AG04450 (cell line): ENCODE measurements around the gene RNF38. TPM values are rescaled to one million over a fixed set of nuclear protein-coding genes. Genes with fewer than 3 reads are reported as not detected.
A peak's percentile ranks its signal among the peaks of the same experiment; 100 is the strongest.
"Not testable (repeated sequence)": the region's sequence is repeated elsewhere in the genome, so short reads cannot be mapped to it uniquely, and the experiment has no call there.

ENCODE experiments used
- CTCF ChIA-PET: fragments of 300-600, 350-600 bp; formaldehyde crosslinking; extraction: SDS; loops from one replicate; lab custom pipeline; 2022; ENCODE audit warnings: antibody characterized with exemption, inconsistent platforms; lab: Charles Lee
- POLR2A ChIA-PET: fragments of 350-600 bp; formaldehyde crosslinking; extraction: SDS; loops from one replicate; lab custom pipeline; 2021; ENCODE audit warnings: antibody characterized with exemption, inconsistent platforms; lab: Yijun Ruan, JAX
- DNase-seq: peaks from one replicate; pipeline ENCODE4 v3.0.0-alpha.2; 2011; ENCODE audit warnings: low read depth, low spot score
- H3K27ac ChIP-seq: one replicate; pipeline ENCODE4 v1.5.1; 2012; ENCODE audit warnings: low read depth, low read length, control low read depth
- H3K27me3 ChIP-seq: one replicate; pipeline ENCODE4 v1.6.0; 2012; ENCODE audit warnings: low read length; ENCODE audit not compliant: control insufficient read depth, insufficient read depth
- H3K4me3 ChIP-seq: 2 replicates; pipeline ENCODE4 v1.5.1; 2011; ENCODE audit warnings: mild to moderate bottlenecking, low read depth, low read length, control low read depth
- H3K9me3 ChIP-seq: 2 replicates; pipeline ENCODE4 v1.5.1; 2012; ENCODE audit warnings: low read length; ENCODE audit not compliant: control insufficient read depth, insufficient read depth
- polyA minus RNA-seq: library from RNA; depleted of rRNA, polyadenylated mRNA; stranded (reverse); fragments of >200 nt; gene quantifications from 2 replicates; pipeline ENCODE4 v1.2.3, GENCODE V29; 2011; rRNA and poly(A)+ RNA removed
- polyA plus RNA-seq: library from polyadenylated mRNA; depleted of rRNA; stranded (reverse); fragments of >200 nt; gene quantifications from 2 replicates; pipeline ENCODE4 v1.2.3, GENCODE V29; 2011; rRNA removed
- TF ChIP-seq, protein P1 (sequence below): IDR thresholded peaks from 2 replicates; pipeline ENCODE4 v1.5.1; 2011; ENCODE audit warnings: low read depth, low read length, control low read depth, inconsistent platforms

The RNF38 gene
- polyA plus RNA-seq (18.0 and 18.3 TPM in 2 replicates), polyA minus RNA-seq (44.4 and 52.4 TPM in 2 replicates)

DNA sequence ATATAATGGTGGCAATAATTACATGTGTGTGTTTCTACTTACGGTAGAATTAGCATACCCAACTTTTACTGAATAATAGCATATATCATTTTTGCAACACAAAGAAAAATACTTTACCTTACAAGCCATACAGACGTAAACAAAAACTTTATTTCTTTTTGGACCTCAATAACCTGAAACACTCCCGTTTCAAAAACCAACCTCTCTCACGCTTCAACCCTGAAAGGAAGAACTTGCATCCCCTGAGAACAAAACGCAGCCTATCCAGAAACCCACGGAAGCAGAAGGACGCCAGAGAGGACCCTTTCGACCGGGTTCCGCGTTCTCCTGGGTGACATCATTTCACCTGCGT, at the start of gene RNF38:
Gene RNF38 (minus strand): TSS at position 290 of the 352 bp plus-strand sequence. CDS start 161 bp downstream, at position 129.
- TF ChIP-seq, protein P1, sequence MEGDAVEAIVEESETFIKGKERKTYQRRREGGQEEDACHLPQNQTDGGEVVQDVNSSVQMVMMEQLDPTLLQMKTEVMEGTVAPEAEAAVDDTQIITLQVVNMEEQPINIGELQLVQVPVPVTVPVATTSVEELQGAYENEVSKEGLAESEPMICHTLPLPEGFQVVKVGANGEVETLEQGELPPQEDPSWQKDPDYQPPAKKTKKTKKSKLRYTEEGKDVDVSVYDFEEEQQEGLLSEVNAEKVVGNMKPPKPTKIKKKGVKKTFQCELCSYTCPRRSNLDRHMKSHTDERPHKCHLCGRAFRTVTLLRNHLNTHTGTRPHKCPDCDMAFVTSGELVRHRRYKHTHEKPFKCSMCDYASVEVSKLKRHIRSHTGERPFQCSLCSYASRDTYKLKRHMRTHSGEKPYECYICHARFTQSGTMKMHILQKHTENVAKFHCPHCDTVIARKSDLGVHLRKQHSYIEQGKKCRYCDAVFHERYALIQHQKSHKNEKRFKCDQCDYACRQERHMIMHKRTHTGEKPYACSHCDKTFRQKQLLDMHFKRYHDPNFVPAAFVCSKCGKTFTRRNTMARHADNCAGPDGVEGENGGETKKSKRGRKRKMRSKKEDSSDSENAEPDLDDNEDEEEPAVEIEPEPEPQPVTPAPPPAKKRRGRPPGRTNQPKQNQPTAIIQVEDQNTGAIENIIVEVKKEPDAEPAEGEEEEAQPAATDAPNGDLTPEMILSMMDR: no peak
- Histone ChIP-seq H3K9me3 (no peaks in the 10 kb centered on the region), H3K27ac (peak within 1 kb of the TSS; percentile 75), H3K4me3 (peak within 1 kb of the TSS; percentile 79), H3K27me3 (no peaks in the 10 kb centered on the region)
- ChIA-PET POLR2A (interaction anchor here (1.5 to 1.9 kb wide), 2 partner anchors 88 to 141 kb away, joined by 3 to 7 read pairs; no protein-coding TSS in a partner anchor), CTCF (interaction anchor here (1.0 kb wide), 1 partner anchor 51 kb away, joined by 5 read pairs; no protein-coding TSS in a partner anchor)
- DNase-seq: no peak

DNA sequence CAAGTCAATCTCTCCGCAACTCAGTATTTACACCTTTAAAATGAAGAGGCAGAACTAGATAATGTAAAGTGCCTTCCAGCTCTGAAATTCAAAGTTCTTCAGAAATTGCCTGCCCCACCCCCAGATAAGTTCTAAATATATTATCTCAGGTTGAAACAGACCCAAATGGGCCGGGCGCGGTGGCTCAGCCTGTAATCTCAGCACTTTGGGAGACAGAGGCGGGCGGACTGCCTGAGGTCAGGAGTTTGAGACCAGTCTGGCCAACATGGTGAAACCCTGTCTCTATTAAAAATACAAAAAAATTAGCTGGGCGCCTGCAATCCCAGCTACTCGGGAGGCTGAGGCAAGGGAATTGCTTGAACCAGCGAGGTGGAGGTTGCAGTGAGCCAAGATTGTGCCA, 48.5 kb upstream of the RNF38 start:
- DNase-seq, H3K27me3 ChIP-seq, H3K4me3 ChIP-seq, H3K27ac ChIP-seq, H3K9me3 ChIP-seq: not testable (repeated sequence)
- ChIA-PET POLR2A (interaction anchor here (0.6 kb wide), 1 partner anchor 112 kb away, joined by 5 read pairs; no protein-coding TSS in a partner anchor), CTCF (interaction anchor here (1.0 to 2.1 kb wide), 4 partner anchors 11 to 108 kb away, joined by 3 to 34 read pairs (median 6); no protein-coding TSS in a partner anchor)

DNA sequence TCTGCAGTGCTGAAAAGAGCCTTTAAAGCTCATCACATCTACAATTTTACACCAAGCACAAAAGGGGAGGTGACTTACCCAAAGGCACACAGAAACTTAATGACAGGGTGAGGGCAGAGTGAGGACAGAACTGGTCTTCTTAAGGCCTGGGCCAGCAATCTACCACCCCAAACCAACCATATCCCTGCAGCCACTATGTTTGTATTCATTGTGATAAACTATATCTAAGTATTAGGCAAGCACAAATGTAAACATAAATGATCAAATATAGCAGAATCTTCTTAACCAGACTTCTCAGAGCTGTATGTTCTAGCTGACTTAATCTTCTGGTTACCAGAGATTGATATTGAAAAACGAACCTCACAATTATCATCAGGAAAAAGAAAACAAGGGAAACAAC, 47.9 kb upstream of the RNF38 start:
- no peaks in the 10 kb centered on the region for H3K27me3 ChIP-seq
- no peak overlapping the region for H3K4me3 ChIP-seq
- H3K9me3 ChIP-seq: no peaks in the 10 kb centered on the region
- CTCF ChIA-PET: interaction anchor here (0.8 to 2.1 kb wide), 5 partner anchors 10 to 281 kb away, joined by 3 to 34 read pairs (median 4); no protein-coding TSS in a partner anchor
- POLR2A ChIA-PET: interaction anchor here (0.6 kb wide), 1 partner anchor 113 kb away, joined by 5 read pairs; no protein-coding TSS in a partner anchor
- TF ChIP-seq, protein P1: no peak
- DNase-seq: no peak
- H3K27ac ChIP-seq: no peak overlapping the region

DNA sequence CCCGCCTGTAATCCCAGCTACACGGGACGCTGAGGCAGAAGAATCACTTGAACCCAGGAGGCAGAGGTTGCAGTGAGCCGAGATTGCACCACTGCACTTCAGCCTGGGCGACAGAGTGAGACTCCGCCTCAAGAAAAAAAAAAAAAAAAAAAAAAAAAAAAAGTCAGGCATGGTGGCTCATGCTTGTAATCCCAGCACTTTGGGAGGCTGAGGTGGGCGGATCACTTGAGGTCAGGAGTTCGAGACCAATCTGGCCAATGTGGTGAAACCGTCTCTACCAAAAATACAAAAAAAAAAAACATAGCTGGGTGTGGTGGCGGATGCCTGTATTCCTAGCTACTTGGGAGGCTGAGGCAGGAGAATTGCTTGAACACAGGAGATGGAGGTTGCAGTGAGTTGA, 46.6 kb upstream of the RNF38 start:
- CTCF ChIA-PET: interaction anchor here (0.7 to 0.8 kb wide), 4 partner anchors 15 to 47 kb away, joined by 3 to 6 read pairs (median 4); no protein-coding TSS in a partner anchor
- POLR2A ChIA-PET, DNase-seq, H3K27ac ChIP-seq, H3K27me3 ChIP-seq, H3K4me3 ChIP-seq, H3K9me3 ChIP-seq: not testable (repeated sequence)

DNA sequence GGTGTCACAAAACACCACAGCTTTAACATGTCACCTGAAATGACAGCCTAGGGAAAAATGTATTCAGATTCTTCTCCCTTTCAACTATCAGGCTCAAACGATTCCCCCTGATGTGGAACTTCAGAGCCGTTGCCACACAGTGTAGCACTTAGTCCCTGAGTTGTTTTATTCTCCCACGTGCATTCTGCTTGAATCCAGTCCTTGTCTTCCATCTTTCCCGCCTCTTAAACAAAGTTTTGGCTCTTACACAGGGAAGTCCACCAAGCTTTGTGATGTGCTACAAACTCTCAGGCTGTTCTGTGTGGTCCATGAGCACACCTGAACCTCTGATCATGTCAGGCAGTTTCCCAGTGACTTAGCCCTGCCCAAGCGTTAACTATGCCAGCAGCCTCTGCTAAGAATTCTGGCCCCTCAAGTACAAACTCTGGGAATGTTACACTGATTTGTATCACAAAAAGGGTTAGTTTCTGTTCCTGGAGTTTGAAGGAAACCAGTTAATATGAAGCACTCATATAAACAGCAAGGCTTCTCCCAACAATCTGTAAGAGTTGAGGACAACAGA, 45.8 kb upstream of the RNF38 start:
- Histone ChIP-seq H3K9me3 (no peaks in the 10 kb centered on the region), H3K27ac (no peak overlapping the region), H3K27me3 (no peaks in the 10 kb centered on the region), H3K4me3 (no peak overlapping the region)
- ChIA-PET CTCF (interaction anchor here (0.7 to 0.8 kb wide), 2 partner anchors 34 to 38 kb away, joined by 3 read pairs; no protein-coding TSS in a partner anchor), POLR2A (interaction anchor here (0.6 kb wide), 1 partner anchor 807 kb away, joined by 3 read pairs; no protein-coding TSS in a partner anchor)
- DNase-seq: no peak
- TF ChIP-seq, protein P1: no peak

DNA sequence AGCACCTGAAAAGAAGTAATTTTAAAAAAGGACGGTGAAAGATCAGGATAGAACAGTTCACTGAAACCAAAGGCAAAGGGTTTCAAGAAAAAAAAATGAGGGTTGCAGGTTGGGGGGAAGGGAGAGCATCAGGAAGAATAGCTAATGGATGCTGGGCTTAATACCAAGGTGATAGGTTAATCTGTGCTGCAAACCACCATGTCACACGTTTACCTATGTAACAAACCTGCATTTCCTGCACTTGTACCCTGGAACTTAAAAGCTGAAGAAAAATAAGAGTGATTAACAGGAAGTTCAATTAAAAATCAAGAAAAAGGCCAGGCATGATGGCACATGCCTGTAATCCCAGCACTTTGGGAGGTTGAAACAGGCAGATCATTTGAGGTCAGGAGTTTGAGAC, 44.1 kb upstream of the RNF38 start:
- Histone ChIP-seq H3K9me3 (peaks cover 4% of the 10 kb centered on the region; the same call in 1 of the 2 replicates), H3K27ac (no peak overlapping the region), H3K27me3 (no peaks in the 10 kb centered on the region), H3K4me3 (no peak overlapping the region)
- TF ChIP-seq, protein P1: no peak
- ChIA-PET POLR2A (no interaction called here), CTCF (interaction anchor here (0.9 kb wide), 1 partner anchor 37 kb away, joined by 5 read pairs; no protein-coding TSS in a partner anchor)
- DNase-seq: no peak
